ENCODE results near the gene CFD. TPM values are rescaled to one million over a fixed set of nuclear protein-coding genes. Genes with fewer than 3 reads are reported as not detected.

The CFD gene
- total RNA-seq, 1 donor from 2014 or later, result not detected

DNA sequence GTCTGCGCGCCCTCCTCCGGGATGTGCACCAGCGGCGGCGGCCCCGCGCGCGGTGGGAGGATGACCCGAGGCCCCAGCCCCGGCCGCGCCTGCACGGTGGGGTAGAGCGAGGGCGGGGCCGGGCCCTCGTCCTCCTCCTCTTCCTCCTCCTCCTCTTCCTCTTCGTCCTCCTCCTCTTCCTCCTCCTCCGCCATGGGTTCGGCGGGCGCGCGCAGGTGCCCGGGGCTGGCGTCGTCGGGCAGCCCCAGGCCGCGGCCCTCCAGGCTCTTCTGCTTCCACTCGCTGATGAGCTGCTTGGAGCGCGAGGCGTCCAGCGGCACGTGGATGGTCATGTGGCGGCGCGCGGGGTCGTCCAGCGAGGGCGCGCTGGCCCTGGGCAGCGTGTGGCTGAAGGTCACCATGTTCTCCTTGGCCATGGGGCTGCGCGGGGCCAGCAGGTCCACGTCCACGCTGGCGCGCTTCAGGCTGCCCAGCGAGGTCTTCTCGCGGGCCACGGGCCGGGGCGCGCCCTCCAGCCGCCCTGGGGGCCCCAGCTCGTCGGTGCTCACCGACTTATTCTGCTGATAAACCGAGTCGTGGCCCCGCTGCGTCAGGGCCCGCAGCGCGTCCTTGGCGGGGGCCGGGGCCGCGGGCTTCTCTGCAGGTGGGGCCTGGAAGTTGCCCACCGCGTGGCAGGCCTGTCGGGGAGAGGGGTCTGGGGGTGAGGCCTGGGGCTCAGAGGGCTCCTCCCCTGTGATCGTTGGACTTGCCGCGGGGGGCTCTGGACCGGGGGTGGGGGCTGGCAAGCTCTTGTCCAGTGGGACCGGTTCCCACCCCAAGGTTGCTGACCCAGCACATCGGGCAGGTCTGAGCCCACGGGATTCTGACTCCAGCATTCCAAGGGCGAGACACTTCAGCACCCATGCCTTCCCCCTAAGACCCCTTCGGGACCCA, 46.0 kb upstream of the CFD start:
- Mint-ChIP-seq H3K9me3 (peaks cover 2% of the 10 kb centered on the region), H3K27ac (no peak overlapping the region), H3K4me3 (no peak overlapping the region), H3K36me3 (peaks cover 30% of the 10 kb centered on the region), H3K4me1 (peaks cover 4% of the 10 kb centered on the region), H3K27me3 (ENCODE audit: insufficient read depth, low read depth) (peaks cover 18% of the 10 kb centered on the region)
- Histone ChIP-seq H3K36me3 (peaks cover 3% of the 10 kb centered on the region), H3K9ac (no peak overlapping the region), H3K4me3 (no peak overlapping the region), H2AFZ (replicated peaks) (no peak overlapping the region), H3F3A (ENCODE audit: low read depth) (peaks cover 40% of the 10 kb centered on the region), H3K27ac (no peak overlapping the region), H3K4me2 (no peak overlapping the region), H3K79me2 (ENCODE audit: low read depth) (peaks cover 33% of the 10 kb centered on the region), H4K20me1 (ENCODE audit: low read depth) (peaks cover 57% of the 10 kb centered on the region), H3K9me3 (ENCODE audit: low read depth) (no peaks in the 10 kb centered on the region), H3K4me1 (no peaks in the 10 kb centered on the region), H3K27me3 (no peaks in the 10 kb centered on the region)
- no peak for DNase-seq (ENCODE audit: low spot score)
- TF ChIP-seq EZH2 (IDR thresholded peaks at IDR 0.05) (no peak), EZH2phosphoT487 (IDR thresholded peaks at IDR 0.05) (no peak)
- TF ChIP-seq, protein P1, sequence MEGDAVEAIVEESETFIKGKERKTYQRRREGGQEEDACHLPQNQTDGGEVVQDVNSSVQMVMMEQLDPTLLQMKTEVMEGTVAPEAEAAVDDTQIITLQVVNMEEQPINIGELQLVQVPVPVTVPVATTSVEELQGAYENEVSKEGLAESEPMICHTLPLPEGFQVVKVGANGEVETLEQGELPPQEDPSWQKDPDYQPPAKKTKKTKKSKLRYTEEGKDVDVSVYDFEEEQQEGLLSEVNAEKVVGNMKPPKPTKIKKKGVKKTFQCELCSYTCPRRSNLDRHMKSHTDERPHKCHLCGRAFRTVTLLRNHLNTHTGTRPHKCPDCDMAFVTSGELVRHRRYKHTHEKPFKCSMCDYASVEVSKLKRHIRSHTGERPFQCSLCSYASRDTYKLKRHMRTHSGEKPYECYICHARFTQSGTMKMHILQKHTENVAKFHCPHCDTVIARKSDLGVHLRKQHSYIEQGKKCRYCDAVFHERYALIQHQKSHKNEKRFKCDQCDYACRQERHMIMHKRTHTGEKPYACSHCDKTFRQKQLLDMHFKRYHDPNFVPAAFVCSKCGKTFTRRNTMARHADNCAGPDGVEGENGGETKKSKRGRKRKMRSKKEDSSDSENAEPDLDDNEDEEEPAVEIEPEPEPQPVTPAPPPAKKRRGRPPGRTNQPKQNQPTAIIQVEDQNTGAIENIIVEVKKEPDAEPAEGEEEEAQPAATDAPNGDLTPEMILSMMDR (IDR thresholded peaks at IDR 0.05), result no peak

DNA sequence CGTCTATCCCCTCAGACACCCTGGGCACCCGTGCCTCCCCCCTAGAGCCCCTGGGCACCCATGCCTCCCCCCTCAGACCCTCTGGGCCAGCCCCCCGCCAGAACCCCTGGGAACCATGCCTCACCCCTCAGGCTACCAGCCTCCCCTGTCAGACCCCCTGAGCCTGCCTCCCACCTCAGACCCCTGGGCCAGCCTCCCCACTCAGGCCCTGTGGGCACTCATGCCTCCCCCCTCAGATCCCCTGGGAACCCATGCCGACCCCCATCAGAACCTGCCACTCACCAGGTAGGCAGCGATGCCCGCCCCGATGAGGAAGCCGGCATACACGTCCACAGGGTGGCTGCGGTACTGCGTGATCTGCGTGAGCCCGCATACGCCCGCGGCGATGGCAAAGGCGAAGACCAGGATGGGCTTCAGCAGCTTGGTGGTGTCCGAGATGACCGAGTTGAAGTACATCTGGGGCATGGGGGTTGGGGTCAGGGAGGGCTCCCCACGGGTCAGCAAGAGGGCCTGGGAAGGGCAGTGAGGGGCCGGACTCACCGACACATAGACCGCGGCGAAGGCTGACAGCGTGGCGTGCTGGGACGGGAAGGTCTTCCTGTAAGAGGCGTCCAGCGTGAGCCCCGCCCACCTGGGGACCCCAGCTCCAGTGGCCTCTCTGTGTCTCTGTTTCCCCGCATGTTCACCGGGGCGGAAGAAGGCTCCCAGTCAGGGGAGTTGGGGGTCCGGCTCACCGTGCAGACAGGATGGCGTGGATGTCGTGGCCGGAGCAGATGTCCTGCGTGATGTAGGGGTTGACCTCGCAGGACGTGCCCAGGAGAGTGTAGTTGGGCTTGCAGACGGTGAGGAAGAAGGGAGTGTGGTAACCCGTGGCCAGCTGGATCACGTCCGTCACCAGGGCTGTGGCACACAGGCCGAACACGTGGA, 45.0 kb upstream of the CFD start:
- Histone ChIP-seq H3K27me3 (no peaks in the 10 kb centered on the region), H3K9ac (no peak overlapping the region), H3K36me3 (peaks cover 3% of the 10 kb centered on the region), H2AFZ (replicated peaks) (no peak overlapping the region), H3K27ac (no peak overlapping the region), H3K79me2 (ENCODE audit: low read depth) (peaks cover 33% of the 10 kb centered on the region), H3F3A (ENCODE audit: low read depth) (peaks cover 32% of the 10 kb centered on the region), H3K4me1 (no peaks in the 10 kb centered on the region), H4K20me1 (ENCODE audit: low read depth) (peaks cover 50% of the 10 kb centered on the region), H3K4me3 (no peak overlapping the region), H3K9me3 (ENCODE audit: low read depth) (no peaks in the 10 kb centered on the region), H3K4me2 (no peak overlapping the region)
- H3K4me3 Mint-ChIP-seq, result no peak overlapping the region
- H3K27me3 Mint-ChIP-seq (ENCODE audit: insufficient read depth, low read depth), result peaks cover 17% of the 10 kb centered on the region
- H3K4me1 Mint-ChIP-seq, result peaks cover 4% of the 10 kb centered on the region
- no peak for DNase-seq (ENCODE audit: low spot score)
- H3K36me3 Mint-ChIP-seq, result peaks cover 30% of the 10 kb centered on the region
- H3K9me3 Mint-ChIP-seq, result peaks cover 2% of the 10 kb centered on the region
- H3K27ac Mint-ChIP-seq, result peak overlapping the region; percentile 63
- no peak for TF ChIP-seq EZH2 (IDR thresholded peaks at IDR 0.05)
- TF ChIP-seq EZH2phosphoT487 (IDR thresholded peaks at IDR 0.05), result no peak
- TF ChIP-seq, protein P1 (IDR thresholded peaks at IDR 0.05), result no peak

DNA sequence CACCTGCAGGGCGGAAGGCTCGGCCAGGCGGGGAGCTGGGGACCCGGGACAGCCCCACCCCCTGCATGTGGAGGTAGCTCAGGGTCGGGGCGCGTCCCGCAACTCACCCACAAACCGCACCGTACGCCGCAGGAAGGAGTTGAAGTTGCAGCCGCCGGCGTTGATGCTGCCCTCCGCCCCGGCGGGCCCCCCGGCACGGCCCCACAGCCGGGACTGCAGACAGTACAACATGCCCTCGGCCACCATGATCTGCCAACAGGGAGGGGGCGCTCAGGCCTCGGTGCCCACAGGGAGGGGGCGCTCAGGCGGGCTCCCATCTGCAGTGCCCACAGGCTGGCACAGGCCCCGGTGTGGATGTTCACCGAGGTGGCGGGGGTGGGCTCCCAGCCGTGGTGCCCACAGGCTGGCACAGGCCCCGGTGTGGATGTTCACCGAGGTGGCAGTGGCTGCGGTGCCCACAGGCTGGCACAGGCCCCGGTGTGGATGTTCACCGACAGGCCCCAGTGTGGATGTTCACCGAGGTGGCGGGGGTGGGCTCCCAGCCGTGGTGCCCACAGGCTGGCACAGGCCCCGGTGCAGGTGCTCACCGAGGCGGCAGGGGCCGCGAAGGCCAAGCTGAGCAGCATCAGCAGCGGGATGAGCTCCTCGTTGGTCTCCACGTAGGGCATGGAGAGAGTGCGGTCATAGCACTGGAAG, 44.2 kb upstream of the CFD start:
- H3K36me3 ChIP-seq, result no peaks in the 10 kb centered on the region
- H3K4me3 ChIP-seq, result no peak overlapping the region
- H2AFZ ChIP-seq (replicated peaks), result no peak overlapping the region
- H3K79me2 ChIP-seq (ENCODE audit: low read depth), result peaks cover 35% of the 10 kb centered on the region
- Mint-ChIP-seq H3K4me3 (no peak overlapping the region), H3K27me3 (ENCODE audit: insufficient read depth, low read depth) (peaks cover 17% of the 10 kb centered on the region), H3K27ac (no peak overlapping the region), H3K36me3 (peaks cover 28% of the 10 kb centered on the region), H3K4me1 (peaks cover 10% of the 10 kb centered on the region), H3K9me3 (peaks cover 2% of the 10 kb centered on the region)
- H3K4me1 ChIP-seq, result no peaks in the 10 kb centered on the region
- no peak overlapping the region for H3K4me2 ChIP-seq
- TF ChIP-seq EZH2phosphoT487 (IDR thresholded peaks at IDR 0.05), result no peak
- TF ChIP-seq, protein P1 (IDR thresholded peaks at IDR 0.05), result no peak
- no peak for TF ChIP-seq EZH2 (IDR thresholded peaks at IDR 0.05)
- DNase-seq (ENCODE audit: low spot score), result no peak
- H3K27me3 ChIP-seq, result no peaks in the 10 kb centered on the region
- H3K9me3 ChIP-seq (ENCODE audit: low read depth), result no peaks in the 10 kb centered on the region
- no peak overlapping the region for H3K27ac ChIP-seq
- peaks cover 50% of the 10 kb centered on the region for H4K20me1 ChIP-seq (ENCODE audit: low read depth)
- peaks cover 29% of the 10 kb centered on the region for H3F3A ChIP-seq (ENCODE audit: low read depth)
- no peak overlapping the region for H3K9ac ChIP-seq
